Adrenal gland (tissue), 5 donors: ENCODE data around the gene C3orf20.

ENCODE experiments used
- POLR2A ChIP-seq, 2 donors: fragments of 450-650 bp; IDR thresholded peaks; one replicate each; pipeline ENCODE4 v1.6.1; 2017; ENCODE audit warnings: antibody characterized with exemption in 2 of 2, mild to moderate bottlenecking in 2 of 2, moderate library complexity in 1 of 2
- TF ChIP-seq, protein P1 (sequence below), 6 experiments: fragments of 450-650 bp in 4 of 6; fragments of 200-600 bp in 2 of 6; sonication (generic) in 1 of 6; IDR thresholded peaks; 1 replicate in 5 of 6; 2 replicates in 1 of 6; pipeline versions ENCODE4 v1.5.1 to v1.8.0; 2016 to 2021; ENCODE audit warnings: antibody characterized with exemption in 6 of 6, mild to moderate bottlenecking in 2 of 6, moderate library complexity in 1 of 6
- donor health status: DM: no; HTN: no; CAD: no.

DNA sequence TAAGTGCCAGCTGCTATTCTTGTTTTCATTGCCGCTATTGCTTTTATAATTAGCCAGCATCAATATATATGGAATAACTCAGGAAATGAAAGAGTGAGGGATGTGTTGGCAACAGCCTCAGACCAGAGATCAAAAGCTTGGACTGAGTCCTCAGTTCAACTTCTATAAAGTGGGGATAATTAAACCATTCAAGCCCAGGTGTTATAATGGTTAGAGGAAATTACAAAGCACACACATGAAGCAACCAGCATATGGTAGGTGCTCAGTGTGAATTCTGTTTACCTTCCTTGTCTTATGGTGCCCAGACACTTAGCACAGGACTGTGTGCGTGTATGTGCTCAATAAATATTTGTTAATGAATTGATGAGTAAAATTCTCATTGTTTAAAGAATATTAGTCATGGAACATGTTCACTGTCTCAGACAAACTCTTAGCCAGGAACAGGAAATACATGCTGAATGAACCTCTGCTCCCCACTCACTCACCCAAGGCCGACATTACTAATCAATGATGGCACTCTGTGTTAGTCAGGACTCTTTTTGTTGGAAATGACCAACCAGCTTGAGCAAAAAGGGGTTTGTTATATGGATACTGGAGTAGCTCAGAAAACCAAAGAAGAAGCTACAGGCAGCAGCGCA lies 40.1 kb upstream of the C3orf20 start:
- no peak for TF ChIP-seq POLR2A (IDR thresholded peaks at IDR 0.05)
- TF ChIP-seq, protein P1, sequence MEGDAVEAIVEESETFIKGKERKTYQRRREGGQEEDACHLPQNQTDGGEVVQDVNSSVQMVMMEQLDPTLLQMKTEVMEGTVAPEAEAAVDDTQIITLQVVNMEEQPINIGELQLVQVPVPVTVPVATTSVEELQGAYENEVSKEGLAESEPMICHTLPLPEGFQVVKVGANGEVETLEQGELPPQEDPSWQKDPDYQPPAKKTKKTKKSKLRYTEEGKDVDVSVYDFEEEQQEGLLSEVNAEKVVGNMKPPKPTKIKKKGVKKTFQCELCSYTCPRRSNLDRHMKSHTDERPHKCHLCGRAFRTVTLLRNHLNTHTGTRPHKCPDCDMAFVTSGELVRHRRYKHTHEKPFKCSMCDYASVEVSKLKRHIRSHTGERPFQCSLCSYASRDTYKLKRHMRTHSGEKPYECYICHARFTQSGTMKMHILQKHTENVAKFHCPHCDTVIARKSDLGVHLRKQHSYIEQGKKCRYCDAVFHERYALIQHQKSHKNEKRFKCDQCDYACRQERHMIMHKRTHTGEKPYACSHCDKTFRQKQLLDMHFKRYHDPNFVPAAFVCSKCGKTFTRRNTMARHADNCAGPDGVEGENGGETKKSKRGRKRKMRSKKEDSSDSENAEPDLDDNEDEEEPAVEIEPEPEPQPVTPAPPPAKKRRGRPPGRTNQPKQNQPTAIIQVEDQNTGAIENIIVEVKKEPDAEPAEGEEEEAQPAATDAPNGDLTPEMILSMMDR (IDR thresholded peaks at IDR 0.05) = no peak
